H1 (cell line): ENCODE results near the gene E2F1. TPM values are rescaled to one million over a fixed set of nuclear protein-coding genes. Genes with fewer than 3 reads are reported as not detected.

Source experiments
- CTCF ChIA-PET: fragments of 300-600 bp; sonication (Branson Sonifier 250); formaldehyde crosslinking; loops from one replicate; lab custom pipeline; 2021; ENCODE audit not compliant: partially characterized antibody; lab: Charles Lee
- POLR2A ChIA-PET: fragments of 300-600 bp; sonication (Branson Sonifier 250); formaldehyde crosslinking; loops from one replicate; lab custom pipeline; 2021; ENCODE audit warnings: inconsistent platforms; ENCODE audit not compliant: partially characterized antibody; lab: Charles Lee
- DNase-seq, 2 experiments: peaks; one replicate each; pipeline versions ENCODE4 v3.0.0 to v3.0.0-alpha.2; 2010 to 2022; ENCODE audit warnings: low spot score in 2 of 2, low read depth in 1 of 2, mixed read lengths in 1 of 2
- FAIRE-seq: peaks from 2 replicates; lab custom pipeline; 2011; peaks lifted over from hg19 to GRCh38; lab: Jason Lieb, UNC
- H2AFZ ChIP-seq: 2 replicates; pipeline ENCODE4 v1.8.1; 2012; ENCODE audit warnings: low read length, inconsistent platforms
- H2AK5ac ChIP-seq: 2 replicates; pipeline ENCODE4 v1.6.1; 2013; ENCODE audit warnings: low read depth, low read length
- H2BK120ac ChIP-seq: replicated peaks from 2 replicates; pipeline ENCODE3; 2013; ENCODE audit warnings: low read depth, low read length, inconsistent platforms
- H2BK12ac ChIP-seq: 2 replicates; pipeline ENCODE4 v1.6.1; 2013; ENCODE audit warnings: low read depth, low read length
- H2BK15ac ChIP-seq: 2 replicates; pipeline ENCODE4 v1.6.1; 2013; ENCODE audit warnings: low read length
- H2BK20ac ChIP-seq: 2 replicates; pipeline ENCODE4 v1.6.1; 2013; ENCODE audit warnings: low read length
- H2BK5ac ChIP-seq: 2 replicates; pipeline ENCODE4 v1.6.1; 2013; ENCODE audit warnings: low read depth, low read length
- H3K14ac ChIP-seq: 2 replicates; pipeline ENCODE4 v1.6.1; 2013; ENCODE audit warnings: inconsistent platforms; ENCODE audit not compliant: insufficient read length
- H3K18ac ChIP-seq: 2 replicates; pipeline ENCODE4 v1.6.1; 2013; ENCODE audit warnings: low read length; ENCODE audit errors: extremely low read depth
- H3K23ac ChIP-seq: 2 replicates; pipeline ENCODE4 v1.6.1; 2013; ENCODE audit warnings: inconsistent platforms; ENCODE audit not compliant: insufficient read length
- H3K23me2 ChIP-seq: 2 replicates; pipeline ENCODE4 v1.6.1; 2013; ENCODE audit warnings: low read depth, low read length
- H3K27ac ChIP-seq: 2 replicates; pipeline ENCODE4 v1.6.1; 2011; ENCODE audit warnings: low read depth, low read length, inconsistent platforms
- H3K27me3 ChIP-seq, 4 experiments: replicated peaks in 1 of 4; 1 replicate in 1 of 4; 2 replicates in 3 of 4; pipeline versions ENCODE4 v1.6.1 to v1.8.1; 2011 to 2013; ENCODE audit warnings: low read length in 3 of 4, mild to moderate bottlenecking in 3 of 4, inconsistent platforms in 2 of 4, mixed read lengths in 2 of 4, moderate library complexity in 1 of 4; ENCODE audit not compliant: control insufficient read depth in 3 of 4, insufficient read depth in 3 of 4; ENCODE audit errors: extremely low read depth in 1 of 4
- H3K36me3 ChIP-seq, 4 experiments: 2 replicates each; pipeline versions ENCODE4 v1.6.1 to v1.8.1; 2011 to 2013; ENCODE audit warnings: mild to moderate bottlenecking in 4 of 4, low read length in 3 of 4, moderate library complexity in 2 of 4, control low read depth in 1 of 4, inconsistent platforms in 1 of 4; ENCODE audit not compliant: insufficient read depth in 4 of 4, control insufficient read depth in 2 of 4
- H3K4ac ChIP-seq: replicated peaks from 2 replicates; pipeline ENCODE3; 2013; ENCODE audit warnings: low read length, low read depth, mixed read lengths, inconsistent platforms; ENCODE audit not compliant: insufficient read length
- H3K4me1 ChIP-seq, 4 experiments: replicated peaks in 1 of 4; 1 replicate in 1 of 4; 2 replicates in 3 of 4; pipeline versions ENCODE4 v1.6.1 to v1.8.1; 2011 to 2013; ENCODE audit warnings: low read length in 3 of 4, inconsistent platforms in 2 of 4, mixed read lengths in 1 of 4; ENCODE audit not compliant: insufficient read depth in 4 of 4, control insufficient read depth in 3 of 4
- H3K4me2 ChIP-seq, 2 experiments: 2 replicates each; pipeline versions ENCODE4 v1.6.1 to v1.8.1; 2011 to 2013; ENCODE audit warnings: low read depth in 2 of 2, low read length in 2 of 2, control low read depth in 1 of 2, inconsistent platforms in 1 of 2, mild to moderate bottlenecking in 1 of 2; ENCODE audit not compliant: insufficient read depth in 1 of 2
- H3K4me3 ChIP-seq, 4 experiments: fragments of 200-600, 300-600 bp in 1 of 4; sonication (generic), shearing (Covaris generic), sonication (Bioruptor Twin) in 1 of 4; 2 replicates each; pipeline versions ENCODE4 v1.5.1 to v1.8.1; 2011 to 2016; ENCODE audit warnings: low read length in 4 of 4, low read depth in 3 of 4, control low read depth in 2 of 4, inconsistent platforms in 2 of 4, mild to moderate bottlenecking in 2 of 4, mixed read lengths in 1 of 4, moderate library complexity in 1 of 4; ENCODE audit not compliant: insufficient read depth in 2 of 4; ENCODE audit errors: extremely low read depth in 1 of 4
- H3K56ac ChIP-seq: replicated peaks from 2 replicates; pipeline ENCODE3; 2013; ENCODE audit warnings: low read depth, mild to moderate bottlenecking, mixed read lengths, low read length, inconsistent platforms; ENCODE audit not compliant: insufficient read length
- H3K79me1 ChIP-seq: 2 replicates; pipeline ENCODE4 v1.6.1; 2013; ENCODE audit warnings: low read depth, low read length, control low read depth
- H3K79me2 ChIP-seq, 2 experiments: 2 replicates each; pipeline versions ENCODE4 v1.6.1 to v1.8.1; 2012 to 2013; ENCODE audit warnings: low read length in 2 of 2, mild to moderate bottlenecking in 2 of 2, inconsistent platforms in 1 of 2; ENCODE audit not compliant: insufficient read depth in 2 of 2, control insufficient read depth in 1 of 2
- H3K9ac ChIP-seq, 4 experiments: replicated peaks in 1 of 4; 1 replicate in 1 of 4; 2 replicates in 3 of 4; pipeline versions ENCODE4 v1.6.1 to v1.8.1; 2011 to 2013; ENCODE audit warnings: low read depth in 3 of 4, low read length in 3 of 4, control low read depth in 2 of 4, mild to moderate bottlenecking in 2 of 4, moderate library complexity in 2 of 4, inconsistent platforms in 1 of 4; ENCODE audit errors: extremely low read depth in 1 of 4
- H3K9me3 ChIP-seq, 2 experiments: 2 replicates each; pipeline versions ENCODE4 v1.6.1 to v1.8.1; 2012 to 2013; ENCODE audit warnings: mild to moderate bottlenecking in 2 of 2, moderate library complexity in 2 of 2, control low read depth in 1 of 2, inconsistent platforms in 1 of 2, low read depth in 1 of 2, low read length in 1 of 2, mixed read lengths in 1 of 2; ENCODE audit not compliant: insufficient read depth in 2 of 2
- H4K20me1 ChIP-seq, 2 experiments: replicated peaks in 1 of 2; 2 replicates each; pipeline versions ENCODE3 to v1.8.1; 2011 to 2013; ENCODE audit warnings: inconsistent platforms in 2 of 2, low read length in 2 of 2, mild to moderate bottlenecking in 1 of 2; ENCODE audit not compliant: insufficient read depth in 2 of 2, control insufficient read depth in 1 of 2
- H4K5ac ChIP-seq: 2 replicates; pipeline ENCODE4 v1.6.1; 2013; ENCODE audit warnings: low read length, low read depth, mixed read lengths, inconsistent platforms; ENCODE audit not compliant: insufficient read length
- H4K8ac ChIP-seq: 2 replicates; pipeline ENCODE4 v1.8.0; 2013; ENCODE audit warnings: mild to moderate bottlenecking, moderate library complexity, low read length, inconsistent platforms; ENCODE audit not compliant: insufficient read depth; ENCODE audit errors: extremely low read depth
- H4K91ac ChIP-seq: replicated peaks from 2 replicates; pipeline ENCODE3; 2013; ENCODE audit warnings: low read length, mixed read lengths, inconsistent platforms; ENCODE audit not compliant: insufficient read length
- BCL11A ChIP-seq, 2 experiments: IDR thresholded peaks; one replicate each; pipeline ENCODE4 v1.6.1; 2011; ENCODE audit warnings: low read depth in 2 of 2, low read length in 2 of 2, mild to moderate bottlenecking in 2 of 2
- CHD1 ChIP-seq: IDR thresholded peaks from 2 replicates; pipeline ENCODE4 v1.6.1; 2012; ENCODE audit warnings: low read depth, low read length, improper control_type of control experiment
- CHD2 ChIP-seq: IDR thresholded peaks from 2 replicates; pipeline ENCODE4 v1.6.1; 2012; ENCODE audit warnings: low read length, improper control_type of control experiment
- CREB1 ChIP-seq: IDR thresholded peaks from 2 replicates; pipeline ENCODE4 v1.6.1; 2012; ENCODE audit warnings: inconsistent platforms
- EP300 ChIP-seq, 2 experiments: IDR thresholded peaks; 1 replicate in 1 of 2; 2 replicates in 1 of 2; pipeline ENCODE4 v1.6.1; 2011 to 2012; ENCODE audit warnings: low read depth in 2 of 2, low read length in 2 of 2, mild to moderate bottlenecking in 2 of 2, borderline replicate concordance in 1 of 2, inconsistent platforms in 1 of 2, moderate library complexity in 1 of 2
- JUN ChIP-seq: IDR thresholded peaks from 2 replicates; pipeline ENCODE4 v1.6.1; 2011; ENCODE audit warnings: low read depth, mild to moderate bottlenecking, improper control_type of control experiment, low read length
- JUND ChIP-seq: IDR thresholded peaks from 2 replicates; pipeline ENCODE4 v1.6.1; 2011; ENCODE audit warnings: mild to moderate bottlenecking, improper control_type of control experiment, low read length
- RAD21 ChIP-seq, 2 experiments: IDR thresholded peaks in 1 of 2; conservative IDR thresholded peaks in 1 of 2; 2 replicates each; pipeline ENCODE4 v1.6.1; 2011; ENCODE audit warnings: low read depth in 2 of 2, low read length in 2 of 2, improper control_type of control experiment in 1 of 2, inconsistent platforms in 1 of 2, mild to moderate bottlenecking in 1 of 2, moderate library complexity in 1 of 2
- RBBP5 ChIP-seq: IDR thresholded peaks from 2 replicates; pipeline ENCODE4 v1.7.1; 2012; ENCODE audit warnings: low read depth, mild to moderate bottlenecking, inconsistent platforms, low read length, moderate library complexity, borderline replicate concordance
- SAP30 ChIP-seq: fragments of 300-600 bp; sonication (generic); IDR thresholded peaks from 2 replicates; pipeline ENCODE4 v1.7.1; 2012; ENCODE audit warnings: low read length, moderate library complexity, mild to moderate bottlenecking, inconsistent platforms; ENCODE audit not compliant: insufficient read depth, insufficient replicate concordance
- SIRT6 ChIP-seq: IDR thresholded peaks from one replicate; pipeline ENCODE4 v1.7.1; 2012; ENCODE audit warnings: low read length, inconsistent platforms
- SP1 ChIP-seq: IDR thresholded peaks from 2 replicates; pipeline ENCODE4 v1.6.1; 2011; ENCODE audit warnings: low read depth, low read length
- TAF1 ChIP-seq: IDR thresholded peaks from 2 replicates; pipeline ENCODE4 v1.6.1; 2011; ENCODE audit warnings: mild to moderate bottlenecking, low read depth, low read length
- TCF12 ChIP-seq: IDR thresholded peaks from 2 replicates; pipeline ENCODE4 v1.6.1; 2011; ENCODE audit warnings: low read depth, mild to moderate bottlenecking, low read length
- WGBS, 2 experiments: shearing (Covaris generic) in 1 of 2; methylation state at CpG; one replicate each; pipeline versions ENCODE4 v1.1.6 to v1.1.7; 2013 to 2015; ENCODE audit warnings: low lambda C conversion rate in 2 of 2, mixed read lengths in 2 of 2, inconsistent platforms in 1 of 2, low coverage in 1 of 2, missing lambda C conversion rate in 1 of 2; ENCODE audit not compliant: insufficient replicate concordance in 2 of 2, insufficient coverage in 1 of 2, insufficient read length in 1 of 2; ENCODE audit errors: extremely low coverage in 1 of 2, missing lambda C conversion rate in 1 of 2; 5-methylcytosine and 5-hydroxymethylcytosine counted together
- polyA plus RNA-seq, 7 experiments: library from polyadenylated mRNA; depleted of rRNA in 3 of 7; stranded (reverse) in 5 of 7; unstranded in 2 of 7; fragments of >200 nt in 5 of 7; fragments of 200-250 nt in 2 of 7; gene quantifications; 1 replicate in 5 of 7; 2 replicates in 1 of 7; 4 replicates in 1 of 7; pipeline versions ENCODE4 v1.2.1 to v1.2.3, GENCODE V29; 2011 to 2013; ENCODE audit warnings: missing spikeins in 2 of 7, mixed read lengths in 2 of 7
- total RNA-seq: library from RNA; stranded (reverse); fragmentation: NEBNext Ultra II Directional; extraction: Animal tissue kit (Norgen Biotek cat#: 25700); gene quantifications from 2 replicates; pipeline ENCODE4 v1.2.1, GENCODE V29; 2021

The E2F1 gene
- total and polyA plus RNA-seq, 2 of the 8 experiments (the other 6 are each of a cell fraction or from before 2014, with no cell fraction given) = 33.4 to 35.8 TPM

DNA sequence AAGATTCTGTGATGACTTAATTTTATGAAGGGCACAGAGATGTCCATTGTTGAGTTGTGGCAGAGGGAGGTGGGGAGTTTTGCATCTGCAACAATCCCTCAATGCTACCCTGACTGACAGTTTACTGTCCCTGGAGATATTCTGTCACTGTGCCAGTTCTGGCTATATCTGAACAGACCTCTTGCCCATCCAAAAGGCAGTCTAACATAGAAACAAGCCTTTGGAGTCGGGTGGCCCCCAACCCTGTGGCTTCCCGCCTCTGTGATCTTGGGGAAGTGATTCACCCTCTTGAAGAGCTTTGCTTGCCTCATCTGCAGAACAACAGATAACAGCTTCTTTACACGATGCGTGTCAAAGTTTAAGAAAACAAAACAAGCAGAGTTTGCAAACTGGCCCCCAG, 3.8 kb upstream of the E2F1 start:
- H3K23ac ChIP-seq = no peak overlapping the region
- H3K9ac ChIP-seq = no peak overlapping the region
- POLR2A ChIA-PET = interaction anchor here (0.8 to 2.8 kb wide), 3 partner anchors 10 to 15 kb away, joined by 3 to 10 read pairs (median 4); partner anchors contain the start of gene NECAB3
- no peak overlapping the region for H3K18ac ChIP-seq
- H3K79me2 ChIP-seq = peaks cover 0 to 7% of the 10 kb centered on the region in 2 experiments; a peak in 2 of 4 replicates
- H2AK5ac ChIP-seq = no peak overlapping the region; the same call in 1 of the 2 replicates
- H2AFZ ChIP-seq = no peak overlapping the region
- no peaks in the 10 kb centered on the region for H3K9me3 ChIP-seq
- H4K20me1 ChIP-seq = peaks cover 0 to 5% of the 10 kb centered on the region in 2 experiments
- no peak overlapping the region for H4K5ac ChIP-seq
- 58% methylated on average over 4 of the region's 4 CpGs; no CpG with 5 or more reads in 1 of the 2 experiments for WGBS, 2 experiments
- peaks cover 5% of the 10 kb centered on the region; the same call in 1 of the 2 replicates for H3K79me1 ChIP-seq
- H3K4me3 ChIP-seq = no peak overlapping the region
- H2BK120ac ChIP-seq = no peak overlapping the region
- H3K27ac ChIP-seq = no peak overlapping the region
- no peak overlapping the region for H3K56ac ChIP-seq
- H3K36me3 ChIP-seq = no peaks in the 10 kb centered on the region
- no peak overlapping the region for H3K14ac ChIP-seq
- H2BK20ac ChIP-seq = no peak overlapping the region
- FAIRE-seq (no peak), DNase-seq (no peak)
- CTCF ChIA-PET = interaction anchor here (1.4 kb wide), 1 partner anchor 15 kb away, joined by 4 read pairs; no protein-coding TSS in a partner anchor
- peaks cover 7% of the 10 kb centered on the region for H3K23me2 ChIP-seq
- H3K4me1 ChIP-seq = peaks cover 0 to 27% (median 19%) of the 10 kb centered on the region in 4 experiments; a peak in 6 of 7 replicates
- no peak overlapping the region for H2BK12ac ChIP-seq
- no peak overlapping the region for H3K4me2 ChIP-seq
- H4K8ac ChIP-seq = no peak overlapping the region; the same call in 1 of the 2 replicates
- H3K27me3 ChIP-seq = peaks cover 0 to 9% (median 2%) of the 10 kb centered on the region in 4 experiments; a peak in 4 of 7 replicates
- no peak overlapping the region for H2BK5ac ChIP-seq
- no peak overlapping the region for H3K4ac ChIP-seq
- no peak overlapping the region for H4K91ac ChIP-seq
- H2BK15ac ChIP-seq = no peak overlapping the region
- TF ChIP-seq CHD1 = no peak
- no peak for TF ChIP-seq CHD2
- TF ChIP-seq SP1 = no peak
- TF ChIP-seq RAD21 (IDR thresholded peaks at IDR 0.05 in 1 of 2, conservative IDR thresholded peaks at IDR 0.05 in 1 of 2; ENCODE audit: low read depth in 2 of 2, low read length in 2 of 2) = no peak
- no peak for TF ChIP-seq RBBP5
- no peak for TF ChIP-seq CREB1
- TF ChIP-seq TAF1 = no peak
- TF ChIP-seq TCF12 = no peak
- no peak for TF ChIP-seq SIRT6
- no peak for TF ChIP-seq SAP30
- no peak for TF ChIP-seq EP300 (IDR thresholded peaks at IDR 0.05; ENCODE audit: borderline replicate concordance in 1 of 2, low read depth in 2 of 2, low read length in 2 of 2)
- no peak for TF ChIP-seq JUN
- no peak for TF ChIP-seq BCL11A (IDR thresholded peaks at IDR 0.05; ENCODE audit: low read depth in 2 of 2, low read length in 2 of 2)
- no peak for TF ChIP-seq JUND
